Right forelimb (tissue), 1 donor: ENCODE data around the gene HTR3D.
A peak's percentile ranks its signal among the peaks of the same experiment; 100 is the strongest.
"Not testable (repeated sequence)": the region's sequence is repeated elsewhere in the genome, so short reads cannot be mapped to it uniquely, and the experiment has no call there.

Experiments
- DNase-seq: peaks from one replicate; pipeline ENCODE4 v3.0.0-alpha.2; 2018

HTR3D gene

GRCh38 chr3:184016811-184017671 lies 14.5 kb upstream of the HTR3D start:
- peak; percentile 83 for DNase-seq

GRCh38 chr3:184017672-184018423 lies 13.7 kb upstream of the HTR3D start, which contains the start of gene ABCC5:
Gene ABCC5, minus strand, starts transcription at chr3:184017884. Its CDS starts 3,492 bp downstream, at chr3:184014392.
- peak; percentile 95 for DNase-seq

GRCh38 chr3:184018424-184018973 lies 13.0 kb upstream of the HTR3D start:
- DNase-seq: no peak

GRCh38 chr3:184022323-184022722 lies 9.2 kb upstream of the HTR3D start:
- DNase-seq: no peak

GRCh38 chr3:184025256-184025655 lies 6.3 kb upstream of the HTR3D start:
- not testable (repeated sequence) for DNase-seq

- DNase-seq: not testable (repeated sequence)
These were observed 3.2 kb upstream of the HTR3D start for GRCh38 chr3:184028275-184028890.

- no peak for DNase-seq
These were observed 2.1 kb upstream of the HTR3D start for GRCh38 chr3:184029443-184029842.

- no peak for DNase-seq
These were observed 1.0 kb upstream of the HTR3D start for GRCh38 chr3:184030536-184030935.

- no peak for DNase-seq
These were observed 6.3 kb downstream of the HTR3D start for GRCh38 chr3:184037816-184038215.

- DNase-seq: not testable (repeated sequence)
These were observed 6.8 kb downstream of the HTR3D start for GRCh38 chr3:184038307-184038706.

GRCh38 chr3:184039414-184039813 lies 7.9 kb downstream of the HTR3D start:
- DNase-seq: no peak

- DNase-seq: no peak
These were observed 8.5 kb downstream of the HTR3D start for GRCh38 chr3:184040010-184040409.

GRCh38 chr3:184042617-184043016 lies 11.1 kb downstream of the HTR3D start:
- DNase-seq: no peak

GRCh38 chr3:184045995-184046394 lies 14.5 kb downstream of the HTR3D start:
- no peak for DNase-seq

- no peak for DNase-seq
These were observed 18.8 kb downstream of the HTR3D start for GRCh38 chr3:184050217-184050847.

GRCh38 chr3:184052767-184053166 lies 21.2 kb downstream of the HTR3D start, which contains the start of gene HTR3C:
Gene HTR3C, plus strand, starts transcription at chr3:184053047. Its CDS starts 34 bp downstream, at chr3:184053081.
- DNase-seq: no peak

- no peak for DNase-seq
These were observed 26.5 kb downstream of the HTR3D start for GRCh38 chr3:184058029-184058428.

- no peak for DNase-seq
These were observed 27.9 kb downstream of the HTR3D start for GRCh38 chr3:184059424-184059823.

GRCh38 chr3:184062637-184063036 lies 31.1 kb downstream of the HTR3D start:
- no peak for DNase-seq

- no peak for DNase-seq
These were observed 34.7 kb downstream of the HTR3D start for GRCh38 chr3:184066211-184066610.

- DNase-seq: no peak
These were observed 36.1 kb downstream of the HTR3D start for GRCh38 chr3:184067573-184068055.

GRCh38 chr3:184068344-184068743 lies 36.8 kb downstream of the HTR3D start:
- DNase-seq: no peak
